Measurements from ENCODE around the gene ZNF766.
"Not testable (repeated sequence)": the region's sequence is repeated elsewhere in the genome, so short reads cannot be mapped to it uniquely, and the experiment has no call there.

Gene ZNF766

DNA sequence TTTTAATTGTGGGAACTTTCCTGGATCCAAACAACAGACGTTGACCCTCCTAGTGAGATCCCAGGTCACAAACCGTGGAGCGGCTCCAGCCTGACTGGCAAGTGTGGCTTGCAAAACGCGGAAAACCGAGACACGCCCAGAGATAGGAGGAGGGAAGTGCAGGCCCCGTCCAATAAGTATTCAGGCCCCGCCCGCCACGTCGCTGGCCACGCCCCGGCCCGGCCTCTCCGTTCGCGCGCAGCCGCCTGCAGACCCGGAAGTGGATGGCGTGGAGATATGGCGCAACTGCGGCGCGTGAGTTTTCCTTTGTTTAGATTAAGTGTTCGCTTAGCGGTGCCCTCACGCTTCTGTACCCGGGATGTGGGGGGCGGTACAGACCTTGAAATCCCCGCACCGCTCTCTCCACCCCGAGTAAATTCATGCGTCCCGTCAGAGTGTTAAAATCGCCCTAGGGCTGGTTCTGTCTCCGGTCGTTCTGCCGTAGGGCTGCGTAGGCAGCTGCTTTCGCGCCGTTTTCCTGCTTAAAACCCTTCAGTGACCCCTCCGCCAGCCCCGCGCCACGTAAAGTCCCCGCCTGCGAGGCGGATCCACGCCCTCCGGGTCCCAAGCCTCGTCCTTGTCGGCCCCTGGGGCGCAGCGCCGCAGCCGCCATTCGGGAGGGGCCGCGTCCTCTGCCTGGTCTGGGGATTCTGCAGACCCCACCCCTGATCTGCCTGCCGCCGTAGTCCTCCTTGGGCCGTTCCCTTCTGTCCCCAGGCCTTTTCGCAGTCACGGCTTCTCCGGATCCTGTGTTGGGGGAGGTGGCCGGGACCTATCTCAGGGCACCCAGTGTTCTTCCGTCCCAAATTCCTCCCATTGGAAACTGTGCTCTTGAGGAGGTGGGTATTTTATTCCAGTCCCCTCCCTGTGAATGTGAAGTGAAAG lies at the start of gene ZNF766:
ZNF766 (plus strand) TSS at position 250 of the 924 bp plus-strand sequence; CDS start at position 277, 27 bp downstream.
- peak; percentile 95 to 96 for DNase-seq

DNA sequence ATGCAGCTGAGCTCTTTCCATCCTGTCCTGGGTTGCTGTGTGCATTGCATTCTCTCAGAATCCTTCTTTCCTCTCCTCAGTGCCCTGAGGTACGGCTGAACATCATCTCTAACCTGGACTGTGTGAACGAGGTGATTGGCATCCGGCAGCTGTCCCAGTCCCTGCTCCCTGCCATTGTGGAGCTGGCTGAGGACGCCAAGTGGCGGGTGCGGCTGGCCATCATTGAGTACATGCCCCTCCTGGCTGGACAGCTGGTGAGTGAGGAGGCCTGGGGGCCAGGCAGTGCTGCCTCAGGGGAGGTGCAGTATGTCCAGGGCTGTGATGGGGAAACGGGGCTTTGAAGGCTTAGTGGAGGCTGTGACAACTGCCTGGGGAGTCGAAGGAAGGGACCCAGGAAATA lies 49.8 kb upstream of the ZNF766 start:
- no peak for DNase-seq

DNA sequence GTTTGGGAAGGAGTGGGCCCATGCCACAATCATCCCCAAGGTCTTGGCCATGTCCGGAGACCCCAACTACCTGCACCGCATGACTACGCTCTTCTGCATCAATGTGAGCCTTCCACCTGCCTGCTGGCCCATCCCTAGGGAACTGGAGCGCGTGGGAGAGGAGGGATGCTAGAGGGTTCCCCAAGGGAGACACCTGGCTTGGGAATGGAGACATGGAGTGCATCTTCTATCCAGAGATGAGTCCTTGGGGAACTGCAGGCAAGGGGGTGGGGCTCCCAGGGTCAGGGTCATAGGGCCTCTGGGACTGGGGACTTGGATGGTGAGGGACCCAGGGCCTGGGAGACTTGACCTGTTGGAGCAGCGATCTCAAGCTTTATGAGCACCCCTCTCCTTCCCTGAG lies 48.4 kb upstream of the ZNF766 start:
- DNase-seq = no peak

DNA sequence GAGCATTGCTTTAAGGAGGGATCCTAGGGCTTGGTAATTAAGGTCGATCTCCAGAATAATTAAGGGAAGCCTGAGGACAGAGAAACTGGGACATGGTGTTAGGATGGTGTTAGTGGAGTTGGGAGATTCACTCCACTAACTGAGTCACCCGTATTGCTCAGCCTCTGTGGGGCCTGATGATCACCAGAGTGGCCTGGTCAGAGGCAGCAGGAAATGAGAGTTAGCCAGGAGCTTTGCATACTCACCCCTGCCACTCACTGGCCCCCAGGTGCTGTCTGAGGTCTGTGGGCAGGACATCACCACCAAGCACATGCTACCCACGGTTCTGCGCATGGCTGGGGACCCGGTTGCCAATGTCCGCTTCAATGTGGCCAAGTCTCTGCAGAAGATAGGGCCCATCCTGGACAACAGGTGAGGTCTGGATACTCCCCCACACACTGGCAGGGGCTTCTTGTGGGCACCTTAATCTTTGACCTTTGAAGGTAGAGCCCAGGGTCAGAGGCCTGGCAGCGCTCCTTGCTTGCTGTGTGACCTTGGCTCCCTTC lies 47.5 kb upstream of the ZNF766 start:
- no peak for DNase-seq

DNA sequence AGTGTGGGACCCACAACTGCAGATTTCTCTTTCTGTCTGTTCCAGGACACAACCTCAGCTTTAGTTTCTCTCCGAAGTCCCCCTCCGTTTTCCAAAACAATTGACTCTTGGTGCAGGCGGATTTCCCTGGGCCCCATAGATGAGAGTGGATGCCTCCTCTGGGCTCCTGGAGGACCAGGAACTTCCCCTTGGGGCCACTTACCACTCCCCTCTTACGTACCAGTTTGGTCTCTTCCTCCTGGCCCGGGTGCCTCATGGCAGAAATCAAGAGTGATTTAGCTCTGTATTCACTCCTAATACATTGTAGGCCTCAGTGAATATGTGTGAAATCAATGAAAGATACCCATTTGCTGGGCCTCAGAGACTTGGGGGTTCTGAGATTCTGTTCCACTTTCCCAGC lies 45.2 kb upstream of the ZNF766 start:
- DNase-seq = no peak

DNA sequence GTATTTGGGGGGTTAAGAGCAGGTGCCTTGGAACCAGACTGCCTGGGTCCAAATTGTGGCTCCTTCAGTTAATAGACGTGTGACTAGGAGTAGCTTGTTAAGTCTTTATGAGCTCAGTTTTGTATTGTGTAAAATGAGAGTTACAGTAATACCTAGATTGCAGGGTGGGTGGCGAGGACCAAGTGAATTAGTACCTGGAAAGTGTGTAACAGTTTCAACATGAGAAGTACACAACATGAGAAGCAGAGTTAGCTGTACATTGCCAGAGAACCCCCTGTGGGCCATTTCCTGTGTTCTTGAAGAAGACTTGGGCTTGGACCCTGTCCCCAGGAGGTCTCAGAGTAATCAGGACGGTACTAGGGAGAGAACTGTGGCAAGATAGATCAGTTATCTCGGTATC lies 42.7 kb upstream of the ZNF766 start:
- no peak for DNase-seq

DNA sequence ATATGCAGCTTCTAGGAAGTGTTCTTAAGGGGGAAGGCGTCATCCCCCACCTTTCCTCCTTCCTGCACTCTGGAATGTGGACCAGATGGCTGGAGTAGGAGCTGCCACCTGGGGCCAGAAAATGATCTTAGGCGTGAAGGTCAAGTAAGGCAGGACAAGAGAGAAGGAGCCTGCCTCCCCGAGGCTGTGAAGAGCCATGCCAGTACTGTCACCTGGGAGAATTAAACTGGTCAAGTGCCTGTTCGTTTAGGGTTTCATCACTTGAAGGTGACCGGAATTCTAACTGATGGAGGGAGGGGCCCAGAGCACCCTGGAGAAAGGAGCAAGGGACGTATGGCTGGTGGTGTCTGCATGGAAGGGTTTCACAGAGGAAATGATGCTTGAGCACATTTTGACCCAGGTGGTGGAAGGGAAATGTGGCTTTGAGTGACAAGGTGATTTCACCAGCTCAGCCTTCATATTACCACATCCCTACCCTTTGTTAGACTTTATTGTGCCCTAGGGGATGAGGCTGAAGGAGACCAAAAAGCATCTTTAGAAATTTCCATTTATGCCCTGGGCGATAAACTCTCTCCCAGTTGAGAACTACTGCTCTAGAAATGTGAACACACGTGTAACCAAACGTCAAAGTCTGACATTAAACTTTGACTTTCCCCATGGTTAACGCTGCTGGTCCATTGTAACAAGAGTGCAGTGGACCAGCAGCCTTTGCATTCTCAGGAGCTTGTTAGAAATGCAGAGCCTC lies 42.0 kb upstream of the ZNF766 start:
- no peak for DNase-seq

DNA sequence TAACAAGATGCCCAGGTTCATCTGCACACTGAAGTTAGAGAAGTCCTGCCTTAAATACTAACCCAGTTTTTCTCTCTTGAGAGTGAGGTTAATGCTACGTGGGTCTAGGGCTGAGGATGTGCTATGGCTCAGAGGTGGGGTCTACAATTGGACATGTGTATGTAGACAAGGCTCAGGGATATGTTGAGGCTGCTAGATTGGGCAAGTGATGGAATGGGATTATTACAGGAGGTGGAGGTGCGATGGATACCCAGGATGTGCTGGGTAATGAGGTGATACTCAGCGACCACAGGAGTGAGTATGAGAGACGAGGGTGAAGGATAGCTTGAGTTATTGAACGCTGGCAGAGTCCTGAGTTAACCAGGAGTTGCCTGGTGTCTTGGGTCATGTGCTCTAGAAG lies 41.4 kb upstream of the ZNF766 start:
- DNase-seq = no peak

DNA sequence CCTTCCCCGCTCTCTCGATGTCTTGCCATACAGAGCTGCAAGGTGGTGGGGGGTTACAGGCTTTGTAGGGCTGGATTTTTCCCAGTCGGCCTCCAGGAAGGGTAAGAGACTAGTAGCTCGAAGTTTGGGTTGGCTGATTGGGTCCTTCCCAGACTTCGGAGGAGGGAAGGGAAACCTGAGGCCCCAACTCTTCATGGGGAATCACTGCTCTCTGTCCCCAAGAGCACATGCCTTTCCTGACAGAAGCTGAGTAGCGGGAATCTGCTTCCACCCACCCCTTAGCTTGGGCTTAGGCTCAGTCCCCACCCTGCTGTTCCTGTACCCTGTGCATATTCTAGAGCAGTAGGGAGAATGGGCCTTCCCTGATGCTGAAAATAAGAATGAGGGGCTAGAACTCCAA lies 39.9 kb upstream of the ZNF766 start:
- DNase-seq = no peak

DNA sequence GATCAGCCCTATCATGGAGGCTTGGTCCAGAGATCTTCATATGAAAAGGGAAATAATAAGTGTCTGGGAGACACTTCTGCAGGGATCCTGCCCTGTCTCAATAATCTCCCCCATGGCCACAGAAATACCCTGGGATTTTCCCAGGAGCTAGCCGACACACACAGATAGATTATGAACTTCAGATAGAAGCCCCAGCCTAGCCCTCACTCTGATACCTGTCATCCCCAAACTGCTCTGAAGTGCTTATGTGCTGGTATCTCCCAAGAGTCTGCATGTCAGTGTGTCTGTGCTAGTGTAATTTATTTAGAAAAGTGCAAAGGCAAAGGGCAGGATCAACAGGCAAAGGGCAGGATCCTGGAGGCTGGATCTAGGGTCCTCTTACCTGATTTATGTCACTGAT lies 38.7 kb upstream of the ZNF766 start:
- DNase-seq = no peak

DNA sequence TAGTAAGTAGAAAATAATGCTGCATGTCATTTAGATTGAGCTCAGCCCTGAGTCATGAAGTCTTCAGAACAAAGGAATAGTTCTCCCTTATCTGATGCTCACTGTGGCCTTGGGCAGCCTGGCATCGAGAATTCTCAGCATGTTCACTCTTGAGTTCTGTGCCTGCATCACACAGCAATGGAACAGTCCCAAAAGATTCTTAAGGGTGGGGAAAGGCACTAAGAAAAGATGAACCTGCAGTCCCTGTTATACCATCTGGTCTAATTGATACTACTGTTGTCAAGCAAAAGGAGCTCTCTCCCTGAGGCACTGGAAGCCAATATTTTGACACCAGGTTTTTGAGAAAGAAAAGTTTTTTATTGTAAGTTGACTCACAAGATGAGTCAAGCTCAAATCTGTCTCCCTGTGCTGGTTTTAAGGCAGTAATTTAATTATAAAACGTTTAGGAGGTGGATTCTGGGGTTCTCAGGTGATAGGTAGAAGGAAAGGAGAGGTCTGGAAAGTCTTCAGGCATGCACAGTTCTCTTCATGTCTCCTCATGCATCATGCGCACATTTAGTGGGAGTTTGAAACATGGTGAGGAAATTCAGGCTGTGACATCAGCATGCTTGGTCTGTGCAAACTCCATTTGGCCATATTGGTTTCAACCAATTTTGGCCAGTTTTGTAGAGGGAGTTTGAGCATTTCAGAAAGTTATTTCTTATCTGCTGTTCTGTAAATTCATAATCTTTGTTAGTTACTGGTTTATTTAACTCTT lies 38.1 kb upstream of the ZNF766 start:
- DNase-seq = no peak

DNA sequence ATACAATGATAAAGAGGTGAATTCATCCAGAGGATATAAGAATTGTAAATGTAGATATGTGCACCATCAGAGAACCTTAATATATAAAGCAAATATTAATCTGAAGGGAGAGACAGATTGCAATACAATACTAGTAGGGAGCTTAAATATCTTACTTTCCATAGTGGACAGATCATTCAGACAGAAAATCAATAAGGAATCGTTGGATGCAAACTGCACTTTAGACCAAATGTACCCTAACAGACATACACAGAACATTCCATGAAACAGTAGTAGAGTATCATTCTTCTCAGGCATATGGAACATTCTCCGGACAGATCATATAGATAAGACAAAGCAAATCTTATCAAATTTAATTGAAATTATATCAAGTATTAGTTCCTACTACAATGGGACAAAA lies 35.0 kb upstream of the ZNF766 start:
- no peak for DNase-seq

DNA sequence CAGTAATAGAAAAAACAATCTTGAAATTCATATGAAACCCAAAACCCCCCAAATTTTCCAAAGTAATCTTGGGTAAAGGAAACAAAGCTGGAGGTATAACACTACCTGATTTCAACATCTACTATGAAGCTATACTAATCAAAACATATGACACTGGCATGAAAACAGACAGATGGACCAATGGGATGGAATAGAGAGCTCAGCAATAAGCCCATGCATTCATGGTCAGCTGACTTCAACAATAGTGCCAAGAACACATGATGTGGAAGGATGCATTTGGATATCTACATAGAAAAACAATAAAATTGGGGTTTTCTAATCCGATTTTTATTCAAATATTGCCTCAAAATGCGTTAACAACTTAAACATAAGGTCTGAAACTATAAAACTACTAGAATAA lies 32.2 kb upstream of the ZNF766 start:
- DNase-seq = no peak

DNA sequence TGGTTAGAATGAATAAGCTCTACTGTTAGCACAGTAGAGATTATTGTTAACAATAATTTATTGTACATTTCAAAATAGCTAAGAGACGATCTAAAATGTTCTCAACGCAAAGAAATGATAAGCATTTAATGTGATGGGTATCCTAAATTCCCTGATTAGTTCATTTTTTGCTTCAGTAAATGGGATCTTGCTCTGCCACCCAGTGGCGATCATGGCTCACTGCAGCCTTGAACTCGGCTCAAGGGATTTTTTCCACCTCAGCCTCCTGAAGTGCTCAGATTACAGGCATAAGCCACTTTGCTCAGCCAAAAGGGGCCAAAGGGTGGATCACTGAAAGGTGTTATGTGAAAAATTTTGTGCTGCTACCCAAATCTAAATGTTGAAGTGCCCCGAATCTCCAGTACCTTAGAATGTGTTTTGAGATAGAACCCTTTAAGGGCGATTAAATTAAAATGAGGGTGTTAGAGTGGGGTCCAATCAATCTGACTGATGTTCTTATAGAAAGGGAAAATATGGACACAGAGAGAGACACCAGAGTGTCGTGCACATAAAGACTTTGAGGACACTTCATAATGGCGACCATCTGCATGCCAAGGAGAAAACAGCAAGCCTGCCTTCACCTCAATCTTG lies 31.5 kb upstream of the ZNF766 start:
- DNase-seq = peak; percentile 57 to 71

DNA sequence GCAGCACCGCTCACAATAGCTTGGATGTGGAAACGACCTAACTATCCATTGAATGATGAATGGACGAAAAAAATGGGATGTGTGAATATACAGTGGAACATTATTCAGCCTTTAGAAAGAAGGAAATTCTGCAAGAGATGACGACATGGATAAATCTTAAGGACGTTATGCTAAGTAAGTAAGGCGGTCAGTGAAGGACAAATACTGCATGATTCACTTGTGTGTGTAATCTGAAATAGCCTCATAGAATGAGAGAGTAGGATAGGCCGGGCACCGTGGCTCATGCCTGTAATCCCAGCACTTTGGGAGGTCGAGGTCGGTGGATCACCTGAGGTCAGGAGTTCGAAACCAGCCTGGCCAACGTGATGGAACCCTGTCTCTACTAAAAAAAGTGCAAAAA lies 25.4 kb upstream of the ZNF766 start:
- DNase-seq = no peak

DNA sequence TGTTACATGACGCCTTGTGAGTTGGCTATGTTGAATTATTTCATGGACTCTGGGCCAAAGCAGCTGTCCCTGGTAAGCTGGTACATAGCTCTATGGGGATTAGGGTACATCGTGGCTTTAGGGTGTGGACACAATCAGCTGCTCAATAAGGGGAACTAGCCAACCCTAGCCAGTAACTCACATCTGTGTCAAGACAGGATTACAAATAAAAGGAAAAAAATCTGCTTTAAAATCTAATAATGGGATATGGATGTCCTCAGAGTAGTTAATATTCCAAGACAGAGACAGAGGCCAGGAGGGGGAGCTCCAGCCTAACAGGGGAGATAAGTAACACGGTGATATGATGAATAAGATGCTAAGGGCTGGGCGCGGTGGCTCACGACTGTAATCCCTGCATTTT lies 21.1 kb upstream of the ZNF766 start:
- DNase-seq = peak; percentile 68 to 69

DNA sequence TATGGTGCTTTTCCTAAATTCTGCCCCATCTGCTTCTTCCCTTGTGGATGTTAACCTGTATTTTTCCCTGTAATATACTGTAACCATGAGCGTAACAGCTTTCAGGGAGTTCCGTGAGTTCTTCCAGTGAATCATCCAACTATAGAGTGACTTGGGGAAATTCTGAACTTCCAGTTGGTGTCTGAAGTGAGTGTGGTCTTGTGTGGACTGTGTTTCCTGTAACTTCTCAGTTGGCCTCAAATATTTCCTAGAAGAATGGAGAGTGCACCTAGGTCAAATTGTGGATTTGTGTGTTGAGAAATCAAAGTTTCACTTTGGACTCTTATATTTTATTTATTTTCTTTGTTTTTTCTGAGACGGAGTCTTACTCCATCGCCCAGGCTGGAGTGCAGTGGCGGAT lies 11.0 kb upstream of the ZNF766 start:
- no peak for DNase-seq

DNA sequence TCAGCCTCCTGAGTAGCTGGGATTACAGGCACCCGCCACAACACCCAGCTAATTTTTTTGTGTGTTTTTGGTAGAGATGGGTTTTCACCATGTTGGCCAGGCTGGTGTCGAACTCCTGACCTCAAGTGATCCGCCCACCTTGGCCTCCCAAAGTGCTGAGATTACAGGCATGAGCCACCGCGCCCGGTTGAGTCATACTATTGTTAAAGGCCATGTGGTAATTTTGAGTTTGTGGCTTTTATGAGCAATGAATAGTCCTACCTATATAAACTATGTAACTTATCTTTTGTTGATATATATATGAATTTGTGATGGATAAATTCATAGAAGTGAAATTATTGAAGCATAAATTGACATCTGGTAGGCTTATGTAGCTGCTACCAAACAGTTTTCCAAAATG lies 3.8 kb upstream of the ZNF766 start:
- not testable (repeated sequence) for DNase-seq

DNA sequence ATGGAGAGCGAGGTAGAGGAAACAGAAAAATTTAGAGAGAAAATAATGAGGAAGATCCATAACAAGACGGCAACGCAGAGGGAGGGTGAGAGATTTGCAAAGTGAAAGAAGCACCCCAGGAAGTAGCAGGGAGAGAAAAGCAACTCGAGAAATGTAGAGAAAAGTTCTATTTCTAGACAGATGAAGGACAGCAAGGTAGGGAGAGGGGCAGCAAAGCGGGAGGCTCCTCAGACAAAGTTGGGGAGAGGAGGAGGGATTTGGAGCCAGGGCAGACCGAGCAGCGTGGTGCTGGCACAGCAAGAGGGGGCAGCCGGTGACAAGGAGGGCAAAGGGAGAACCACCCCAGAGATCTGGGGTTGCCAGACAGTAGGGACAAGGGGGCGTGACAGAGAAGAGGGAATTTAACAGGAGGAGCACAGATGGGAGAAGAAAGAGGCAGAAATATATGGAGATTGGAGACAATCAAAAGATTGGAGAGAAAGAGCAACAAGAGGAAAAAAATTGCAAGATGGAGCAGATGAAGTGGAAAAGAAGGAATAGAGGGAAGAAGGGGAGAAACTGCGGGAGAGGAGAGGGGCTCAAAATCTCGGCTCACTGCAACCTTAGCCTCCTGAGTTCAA lies 989 bp downstream of the ZNF766 start:
- DNase-seq = peak in 1 of 2 donors; percentile 8

DNA sequence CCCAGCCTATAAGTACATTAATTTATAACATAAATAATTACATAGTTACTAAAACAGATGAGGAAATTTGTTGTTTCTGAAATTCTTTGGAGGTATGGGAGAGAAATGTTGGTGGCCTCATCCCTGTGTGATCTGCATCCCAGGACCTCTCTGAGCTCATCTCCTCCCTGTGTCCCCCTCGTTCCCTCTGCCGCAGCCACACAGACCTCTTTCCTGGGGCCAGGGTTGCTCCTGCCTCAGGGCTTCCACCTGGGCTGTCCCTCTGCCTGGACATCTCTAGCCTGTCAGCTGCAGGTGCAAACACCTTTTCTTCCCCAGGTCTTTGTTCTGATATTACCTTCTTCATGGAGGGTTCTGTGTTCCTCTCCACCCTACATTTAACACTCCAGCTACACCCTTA lies 3.9 kb downstream of the ZNF766 start:
- no peak for DNase-seq

DNA sequence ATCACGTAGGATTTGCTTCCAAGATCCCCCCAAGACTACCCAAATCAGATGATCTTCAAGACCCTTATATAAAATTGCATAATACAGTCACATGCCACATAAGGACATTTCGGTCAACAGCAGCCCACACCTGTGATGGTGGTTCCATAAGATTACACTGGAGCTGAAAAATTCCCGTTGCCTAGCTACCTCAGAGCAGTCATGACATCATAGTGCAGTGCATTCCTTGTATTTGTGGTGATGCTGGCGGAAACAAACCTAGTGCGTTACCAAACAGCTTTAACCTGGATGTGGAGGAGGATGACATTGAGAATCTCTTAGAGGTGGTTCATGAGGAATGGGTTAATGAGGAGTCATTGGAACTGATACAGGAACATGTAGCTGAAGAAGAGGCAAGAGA lies 4.8 kb downstream of the ZNF766 start:
- DNase-seq = no peak

DNA sequence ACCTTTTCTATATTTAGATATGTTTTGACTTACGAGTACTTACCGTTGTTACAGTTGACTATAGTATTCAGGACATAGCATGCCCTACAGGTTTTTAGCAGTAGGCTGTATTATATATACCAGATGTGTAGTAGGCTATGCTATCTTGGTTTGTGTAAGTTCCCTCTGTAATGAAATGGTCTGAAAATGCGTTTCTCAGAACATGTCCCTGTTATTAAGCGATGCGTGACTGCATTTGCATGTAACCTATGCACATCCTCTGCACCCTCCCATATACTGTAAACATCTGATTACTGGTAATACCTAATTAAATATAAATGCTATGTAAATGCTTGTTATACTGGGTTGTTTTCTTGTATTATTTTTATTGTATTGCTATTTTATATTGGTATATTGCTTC lies 6.6 kb downstream of the ZNF766 start:
- no peak for DNase-seq
